BLaER1 treated with 17β-estradiol and CSF1 and Interleukin-3, amounts not matched to agents 10 nM and 100 nM (cell line): ENCODE results near the gene PDE7B.
A peak's percentile ranks its signal among the peaks of the same experiment; 100 is the strongest.

Source experiments
- H3K27ac ChIP-seq, 11 experiments: shearing (Covaris generic); formaldehyde crosslinking; 2 replicates each; pipeline ENCODE4 v1.8.1; 2022
- H3K27me3 ChIP-seq, 11 experiments: shearing (Covaris generic); formaldehyde crosslinking; 2 replicates each; pipeline ENCODE4 v1.8.1; 2022
- H3K36me3 ChIP-seq, 11 experiments: shearing (Covaris generic); formaldehyde crosslinking; 2 replicates each; pipeline ENCODE4 v1.8.1; 2022
- H3K4me1 ChIP-seq, 10 experiments: shearing (Covaris generic); formaldehyde crosslinking; 2 replicates each; pipeline ENCODE4 v1.8.1; 2022
- H3K4me2 ChIP-seq, 11 experiments: shearing (Covaris generic); formaldehyde crosslinking; 2 replicates each; pipeline ENCODE4 v1.8.1; 2022
- H3K4me3 ChIP-seq, 10 experiments: shearing (Covaris generic); formaldehyde crosslinking; 2 replicates each; pipeline ENCODE4 v1.8.1; 2022
- H3K9ac ChIP-seq, 11 experiments: shearing (Covaris generic); formaldehyde crosslinking; 2 replicates each; pipeline ENCODE4 v1.8.1; 2022
- H3K9me3 ChIP-seq, 11 experiments: shearing (Covaris generic); formaldehyde crosslinking; replicated peaks in 1 of 11; 2 replicates each; pipeline ENCODE4 v1.8.1; 2022
- H4K20me1 ChIP-seq, 11 experiments: shearing (Covaris generic); formaldehyde crosslinking; 2 replicates each; pipeline ENCODE4 v1.8.1; 2022
- Cebpa-rat ChIP-seq, 11 experiments: shearing (Covaris generic); IDR thresholded peaks; 2 replicates each; pipeline ENCODE4 v1.8.1; 2022

The PDE7B gene

GRCh38 chr6:135976585-135976984 lies 125.1 kb downstream of the PDE7B start:
- no peak overlapping the region for H3K4me2 ChIP-seq
- H3K36me3 ChIP-seq: no peaks in the 10 kb centered on the region
- H3K9ac ChIP-seq: no peak overlapping the region
- H3K27me3 ChIP-seq: no peaks in the 10 kb centered on the region
- H3K9me3 ChIP-seq: no peaks in the 10 kb centered on the region
- H4K20me1 ChIP-seq: no peaks in the 10 kb centered on the region
- no peak overlapping the region for H3K4me3 ChIP-seq
- peaks cover 0 to 11% (median 0%) of the 10 kb centered on the region in 10 experiments; a peak in 3 of 20 replicates for H3K4me1 ChIP-seq
- TF ChIP-seq Cebpa-rat (IDR thresholded peaks at IDR 0.05): no peak
- H3K27ac ChIP-seq: no peak overlapping the region

- Histone ChIP-seq H3K4me3 (no peak overlapping the region), H3K9me3 (no peaks in the 10 kb centered on the region), H3K4me1 (peaks cover 0 to 16% (median 0%) of the 10 kb centered on the region in 10 experiments; a peak in 2 of 20 replicates), H3K27ac (no peak overlapping the region), H3K9ac (no peak overlapping the region), H4K20me1 (no peaks in the 10 kb centered on the region), H3K27me3 (no peaks in the 10 kb centered on the region), H3K36me3 (no peaks in the 10 kb centered on the region), H3K4me2 (no peak overlapping the region)
- TF ChIP-seq Cebpa-rat (IDR thresholded peaks at IDR 0.05): no peak
These were observed 131.6 kb downstream of the PDE7B start for GRCh38 chr6:135983093-135983492.

- H3K27me3 ChIP-seq: no peaks in the 10 kb centered on the region
- no peak overlapping the region for H3K4me3 ChIP-seq
- no peaks in the 10 kb centered on the region for H3K9me3 ChIP-seq
- no peak overlapping the region for H3K4me2 ChIP-seq
- peaks cover 0 to 16% (median 0%) of the 10 kb centered on the region in 10 experiments; a peak in 2 of 20 replicates for H3K4me1 ChIP-seq
- no peaks in the 10 kb centered on the region for H4K20me1 ChIP-seq
- H3K9ac ChIP-seq: no peak overlapping the region
- no peak for TF ChIP-seq Cebpa-rat (IDR thresholded peaks at IDR 0.05)
- no peaks in the 10 kb centered on the region for H3K36me3 ChIP-seq
- H3K27ac ChIP-seq: no peak overlapping the region
These were observed 132.3 kb downstream of the PDE7B start for GRCh38 chr6:135983718-135984343.

GRCh38 chr6:135985471-135985870 lies 134.0 kb downstream of the PDE7B start:
- no peak for TF ChIP-seq Cebpa-rat (IDR thresholded peaks at IDR 0.05)
- Histone ChIP-seq H3K4me1 (peaks cover 0 to 16% (median 0%) of the 10 kb centered on the region in 10 experiments; a peak in 2 of 20 replicates), H3K9ac (no peak overlapping the region), H3K4me2 (no peak overlapping the region), H3K27ac (no peak overlapping the region), H3K9me3 (0 out of 22 replicates have a peak, but pooled peaks cover 0 to 2% (median 0%) of the 10 kb centered on the region in 11 experiments), H4K20me1 (no peaks in the 10 kb centered on the region), H3K36me3 (no peaks in the 10 kb centered on the region), H3K27me3 (no peaks in the 10 kb centered on the region), H3K4me3 (no peak overlapping the region)

GRCh38 chr6:135987226-135987625 lies 135.7 kb downstream of the PDE7B start:
- H3K9ac ChIP-seq: no peak overlapping the region
- peaks cover 0 to 8% (median 0%) of the 10 kb centered on the region in 11 experiments; a peak in 1 of 22 replicates for H3K9me3 ChIP-seq
- no peak overlapping the region for H3K4me2 ChIP-seq
- H4K20me1 ChIP-seq: no peaks in the 10 kb centered on the region
- H3K4me1 ChIP-seq: peaks cover 0 to 16% (median 0%) of the 10 kb centered on the region in 10 experiments; a peak in 2 of 20 replicates
- H3K4me3 ChIP-seq: no peak overlapping the region
- no peaks in the 10 kb centered on the region for H3K27me3 ChIP-seq
- no peak overlapping the region for H3K27ac ChIP-seq
- no peak for TF ChIP-seq Cebpa-rat (IDR thresholded peaks at IDR 0.05)
- H3K36me3 ChIP-seq: no peaks in the 10 kb centered on the region

GRCh38 chr6:135990439-135990838 lies 138.9 kb downstream of the PDE7B start:
- H3K9ac ChIP-seq: no peak overlapping the region
- H3K27me3 ChIP-seq: no peaks in the 10 kb centered on the region
- H3K36me3 ChIP-seq: no peaks in the 10 kb centered on the region
- no peak overlapping the region for H3K27ac ChIP-seq
- no peak overlapping the region for H3K4me3 ChIP-seq
- no peak overlapping the region for H3K4me2 ChIP-seq
- peaks cover 0 to 26% (median 3%) of the 10 kb centered on the region in 10 experiments; a peak in 9 of 20 replicates for H3K4me1 ChIP-seq
- H3K9me3 ChIP-seq: peaks cover 0 to 8% (median 0%) of the 10 kb centered on the region in 11 experiments; a peak in 1 of 22 replicates
- H4K20me1 ChIP-seq: no peaks in the 10 kb centered on the region
- TF ChIP-seq Cebpa-rat (IDR thresholded peaks at IDR 0.05): peak in 1 of 11 experiments; percentile 40; a peak in 1 of 22 replicates

- Histone ChIP-seq H3K36me3 (no peaks in the 10 kb centered on the region), H3K27ac (no peak overlapping the region), H3K27me3 (no peaks in the 10 kb centered on the region), H3K4me2 (no peak overlapping the region), H3K4me3 (no peak overlapping the region), H3K4me1 (peaks cover 0 to 31% (median 3%) of the 10 kb centered on the region in 10 experiments; a peak in 9 of 20 replicates), H4K20me1 (no peaks in the 10 kb centered on the region), H3K9me3 (peaks cover 0 to 8% (median 0%) of the 10 kb centered on the region in 11 experiments; a peak in 1 of 22 replicates), H3K9ac (no peak overlapping the region)
- TF ChIP-seq Cebpa-rat (IDR thresholded peaks at IDR 0.05): no peak
These were observed 139.5 kb downstream of the PDE7B start for GRCh38 chr6:135990855-135991464.

GRCh38 chr6:135992739-135993138 lies 141.2 kb downstream of the PDE7B start:
- H4K20me1 ChIP-seq: no peaks in the 10 kb centered on the region
- H3K36me3 ChIP-seq: no peaks in the 10 kb centered on the region
- peaks cover 0 to 8% (median 0%) of the 10 kb centered on the region in 11 experiments; a peak in 1 of 22 replicates for H3K9me3 ChIP-seq
- H3K4me1 ChIP-seq: peaks cover 0 to 40% (median 3%) of the 10 kb centered on the region in 10 experiments; a peak in 9 of 20 replicates
- H3K4me2 ChIP-seq: peak overlapping the region in 2 of 11 experiments; percentile 76 to 84; a peak in 2 of 22 replicates
- no peaks in the 10 kb centered on the region for H3K27me3 ChIP-seq
- TF ChIP-seq Cebpa-rat (IDR thresholded peaks at IDR 0.05): no peak
- H3K4me3 ChIP-seq: no peak overlapping the region
- no peak overlapping the region for H3K27ac ChIP-seq
- H3K9ac ChIP-seq: no peak overlapping the region

- Histone ChIP-seq H3K9ac (no peak overlapping the region), H3K27ac (no peak overlapping the region; a peak in 1 of 22 replicates), H3K4me2 (peak overlapping the region in 5 of 11 experiments; percentile 11 to 84 (median 14); a peak in 6 of 22 replicates), H3K27me3 (no peaks in the 10 kb centered on the region), H3K9me3 (peaks cover 0 to 8% (median 0%) of the 10 kb centered on the region in 11 experiments; a peak in 1 of 22 replicates), H3K4me1 (peaks cover 0 to 40% (median 3%) of the 10 kb centered on the region in 10 experiments; a peak in 9 of 20 replicates), H4K20me1 (no peaks in the 10 kb centered on the region), H3K4me3 (no peak overlapping the region), H3K36me3 (no peaks in the 10 kb centered on the region)
- TF ChIP-seq Cebpa-rat (IDR thresholded peaks at IDR 0.05): no peak
These were observed 141.9 kb downstream of the PDE7B start for GRCh38 chr6:135993361-135993760.
